DMS79 (cell line): ENCODE results near the gene ARHGAP42.
"Not testable (repeated sequence)": the region's sequence is repeated elsewhere in the genome, so short reads cannot be mapped to it uniquely, and the experiment has no call there.

ENCODE experiments used
- DNase-seq: peaks from one replicate; lab custom pipeline; 2025; lab: John Stamatoyannopoulos, UW

ARHGAP42 gene

DNA sequence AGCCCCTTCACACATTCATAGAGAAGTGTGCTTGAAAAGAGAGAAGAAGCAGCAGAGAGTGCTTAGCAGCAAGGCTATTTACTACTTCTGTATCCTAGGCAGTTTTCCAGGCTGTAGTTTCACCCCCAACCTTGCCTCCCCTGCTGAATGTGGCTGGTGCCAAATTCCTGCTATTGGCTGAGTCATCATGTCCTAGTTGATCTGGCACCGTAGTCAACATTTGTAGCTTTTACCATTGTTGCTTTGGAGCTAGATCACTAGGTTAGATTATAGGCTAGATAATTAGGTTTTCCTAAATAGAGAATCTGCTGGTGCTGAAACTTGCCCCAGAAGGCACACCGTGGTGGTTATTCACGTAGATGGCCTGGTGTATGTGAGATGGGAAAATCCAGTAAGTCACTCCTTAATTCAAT, 32.7 kb downstream of the ARHGAP42 start:
- DNase-seq, result no peak

DNA sequence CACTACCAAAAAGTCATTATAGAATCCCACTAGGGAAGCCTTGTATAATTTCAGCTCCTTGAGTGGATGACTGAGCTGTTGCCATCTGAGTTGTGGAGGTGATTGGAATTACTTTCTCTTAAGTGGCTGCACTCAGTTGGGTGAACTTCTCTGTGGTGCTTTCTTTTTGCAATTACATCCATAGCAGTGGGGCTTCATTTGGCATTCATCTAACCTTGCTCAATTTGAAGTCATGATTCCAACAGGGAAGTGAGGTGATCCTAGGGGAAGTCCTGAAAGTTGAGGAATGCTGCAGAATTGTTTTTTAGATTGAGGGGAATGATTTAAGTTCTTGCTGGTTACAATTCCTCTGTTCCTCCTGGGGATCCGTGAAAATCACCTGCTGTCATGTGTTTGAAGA, 39.6 kb downstream of the ARHGAP42 start:
- no peak for DNase-seq

DNA sequence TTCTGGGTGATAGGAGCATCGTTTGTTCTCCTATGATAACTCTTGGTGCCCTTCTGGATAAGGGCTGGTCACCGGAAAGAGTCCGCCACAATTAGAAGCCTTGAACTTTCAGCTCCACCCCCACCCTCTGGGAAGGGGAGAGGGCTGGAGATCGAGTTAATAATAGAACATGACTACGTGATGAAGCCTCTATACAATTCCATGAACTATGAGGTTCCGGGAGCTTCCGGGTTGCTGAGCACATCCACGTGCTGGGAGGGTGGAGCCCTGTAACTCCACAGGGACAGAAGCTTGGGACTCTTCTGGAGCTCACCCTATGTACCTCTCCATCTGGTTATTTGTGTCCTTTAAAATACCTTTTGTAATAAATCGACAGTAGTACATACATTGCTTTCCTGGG, 40.3 kb downstream of the ARHGAP42 start:
- no peak for DNase-seq

DNA sequence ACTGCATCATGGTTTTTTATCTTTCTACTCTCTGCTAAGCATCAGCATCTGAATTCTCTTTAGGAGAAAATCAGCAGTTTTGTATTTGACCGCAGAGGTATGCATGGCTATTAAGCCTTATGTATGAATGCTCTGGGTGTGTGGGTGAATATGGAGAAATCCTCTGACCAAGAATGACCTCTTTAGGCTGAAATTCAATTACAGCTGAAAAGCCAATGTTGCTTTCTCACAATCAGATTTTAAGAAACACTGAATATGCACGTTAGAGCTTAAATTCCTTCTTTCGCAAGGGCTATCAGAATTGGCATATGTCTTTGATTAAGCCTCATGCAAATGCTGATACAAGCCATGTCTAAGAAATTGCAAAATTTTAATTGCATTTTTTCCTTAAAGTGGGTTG, 43.2 kb downstream of the ARHGAP42 start:
- DNase-seq, result no peak

DNA sequence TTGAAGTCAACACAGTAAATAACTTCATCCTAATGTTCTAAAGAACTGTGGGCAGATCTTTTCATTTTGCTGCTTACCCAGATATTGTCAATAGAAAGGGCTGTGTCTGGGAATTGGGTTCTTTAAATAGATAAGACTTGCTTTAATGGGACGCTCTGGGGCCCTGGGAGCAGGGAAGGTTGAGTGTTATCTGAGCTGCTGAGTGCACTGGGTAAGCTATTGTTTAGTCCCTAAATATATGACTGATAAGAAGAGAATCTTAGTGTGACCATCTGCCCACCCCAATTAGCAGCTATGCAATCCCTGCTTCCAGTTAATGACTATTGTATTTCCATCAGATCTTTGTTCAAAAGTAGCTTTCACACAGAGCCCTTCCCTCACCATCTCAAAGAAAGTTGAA, 44.4 kb downstream of the ARHGAP42 start:
- DNase-seq, result no peak

DNA sequence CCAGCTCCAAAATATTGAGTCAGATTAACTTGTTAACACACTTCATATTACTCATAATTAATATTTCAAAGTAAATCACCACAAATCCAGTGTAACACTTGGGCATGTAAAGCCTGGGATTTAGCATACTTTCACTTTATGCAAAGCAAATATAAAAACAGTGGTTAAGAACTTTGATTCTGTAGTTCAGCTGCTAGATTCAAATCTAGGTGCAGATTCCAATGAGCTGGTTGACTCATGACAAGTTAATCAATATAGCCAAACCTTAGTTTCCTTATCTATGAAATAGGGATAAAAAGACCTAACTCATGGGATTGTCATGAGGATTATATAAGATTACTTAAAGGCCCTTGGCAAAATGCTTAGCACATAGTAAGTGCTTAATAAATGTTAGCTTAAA, 45.9 kb downstream of the ARHGAP42 start:
- no peak for DNase-seq

DNA sequence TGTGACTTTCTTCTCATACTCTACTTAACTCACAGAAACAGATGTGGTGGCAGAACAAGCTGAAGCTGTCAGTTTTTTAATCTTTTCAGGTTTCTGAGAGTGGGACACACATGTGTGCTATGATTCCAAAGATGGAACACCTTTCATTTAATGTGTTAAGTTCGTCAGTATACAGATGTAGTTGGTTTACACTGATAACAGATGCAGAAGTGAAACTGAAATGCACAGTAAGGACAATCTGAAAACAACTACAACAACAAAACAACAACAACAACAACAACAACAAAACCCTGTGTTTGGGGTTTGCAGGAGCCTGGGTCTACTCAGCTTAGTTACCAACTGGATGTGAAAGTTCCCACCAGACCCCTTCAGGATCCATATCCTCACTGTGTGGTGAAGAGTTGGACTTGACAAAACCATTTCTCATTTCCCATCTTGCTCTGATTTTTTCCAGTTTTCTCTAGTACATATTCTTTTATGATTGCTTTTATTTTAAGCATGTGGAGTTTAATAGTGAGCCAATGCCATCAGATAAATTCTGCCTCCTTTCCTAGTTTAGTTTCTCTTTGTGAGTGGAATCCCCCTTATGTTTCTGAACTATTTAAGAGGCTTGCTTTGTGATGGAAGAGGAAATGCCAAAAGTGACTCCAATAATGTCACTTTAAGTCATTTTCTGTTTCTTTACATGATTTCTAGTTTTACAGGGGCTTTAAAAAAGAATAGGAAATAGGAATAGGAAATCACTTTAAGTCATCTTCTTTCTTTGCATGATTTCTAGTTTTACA, 47.8 kb downstream of the ARHGAP42 start:
- DNase-seq, result no peak

DNA sequence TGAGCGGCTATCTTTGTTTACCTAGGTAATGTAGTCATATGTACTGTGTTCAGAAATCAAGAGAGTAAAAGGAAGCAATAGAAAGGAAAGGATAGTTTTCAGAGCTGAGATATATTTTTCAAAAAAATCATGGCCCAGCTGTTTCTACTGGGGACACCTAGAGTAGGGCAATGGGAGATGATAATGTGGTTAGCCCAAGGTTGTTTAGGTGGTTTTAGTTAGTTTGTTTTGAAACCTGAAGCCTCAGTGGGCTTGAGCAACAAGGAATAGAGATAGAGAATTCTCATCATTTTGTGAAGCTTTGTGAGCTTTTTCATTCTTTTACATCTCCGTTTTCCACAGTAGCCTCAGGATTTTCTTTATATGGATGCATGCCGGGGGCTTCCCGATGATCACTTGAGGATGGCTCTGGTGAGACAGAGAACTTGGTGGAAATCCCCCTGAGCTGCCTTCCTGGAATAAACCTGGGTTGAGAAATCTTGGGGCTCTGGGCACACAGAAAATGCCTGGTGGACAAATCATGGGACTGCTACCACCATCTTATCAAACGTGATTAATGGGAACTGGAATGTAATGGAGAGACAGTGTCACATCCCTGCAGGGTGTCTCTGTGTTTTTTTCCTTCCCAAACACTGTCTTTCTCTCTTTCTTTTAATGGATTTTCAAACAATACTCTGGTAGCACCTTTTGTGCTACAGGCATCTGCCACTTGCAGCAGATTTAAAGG, 49.0 kb downstream of the ARHGAP42 start:
- no peak for DNase-seq

DNA sequence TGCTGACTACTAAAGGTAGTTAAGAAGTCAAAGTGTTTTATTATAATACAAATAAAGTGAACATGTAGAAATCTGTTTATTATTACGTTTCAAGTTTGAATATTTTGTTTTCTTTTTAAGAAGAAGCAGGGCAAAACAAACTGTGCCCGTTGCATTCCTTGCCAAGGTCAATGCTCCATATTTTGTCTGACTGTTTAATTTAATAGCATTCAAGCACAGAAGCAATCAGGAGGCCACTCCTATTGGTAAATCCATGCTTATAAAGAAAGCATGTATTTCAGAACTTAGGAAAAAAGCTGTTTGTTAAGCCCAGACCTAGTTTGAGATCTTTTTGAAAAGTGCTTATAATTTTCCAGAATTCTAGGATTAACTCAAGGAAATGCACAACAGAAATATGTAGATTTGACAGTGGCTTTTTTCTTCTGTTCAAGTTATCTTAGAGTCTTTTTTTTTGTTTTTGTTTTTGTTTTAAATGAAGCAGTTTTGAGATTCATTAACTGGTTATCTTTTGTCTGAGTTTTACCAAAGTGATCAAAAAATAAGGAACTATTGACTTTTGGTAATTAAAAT, 51.7 kb downstream of the ARHGAP42 start:
- DNase-seq, result no peak

DNA sequence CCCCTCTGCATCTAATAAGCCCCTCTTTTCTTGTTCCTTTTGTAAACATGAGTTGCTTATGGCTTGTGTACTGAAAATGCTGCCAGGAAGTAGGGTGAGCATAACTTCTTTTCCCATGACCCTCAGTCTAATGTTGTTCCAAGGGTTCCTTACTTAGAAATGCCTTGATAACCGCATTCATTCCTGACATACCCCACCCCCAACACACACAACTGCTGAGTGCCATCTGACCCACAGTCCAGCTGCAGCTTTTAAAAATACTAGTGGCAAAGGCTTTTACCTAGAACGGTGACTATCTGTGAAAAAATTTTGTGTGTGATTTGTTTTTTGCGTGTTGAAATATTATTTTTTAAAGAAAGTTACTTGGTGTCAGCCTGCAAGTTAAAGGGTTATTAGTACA, 52.6 kb downstream of the ARHGAP42 start:
- DNase-seq, result no peak

DNA sequence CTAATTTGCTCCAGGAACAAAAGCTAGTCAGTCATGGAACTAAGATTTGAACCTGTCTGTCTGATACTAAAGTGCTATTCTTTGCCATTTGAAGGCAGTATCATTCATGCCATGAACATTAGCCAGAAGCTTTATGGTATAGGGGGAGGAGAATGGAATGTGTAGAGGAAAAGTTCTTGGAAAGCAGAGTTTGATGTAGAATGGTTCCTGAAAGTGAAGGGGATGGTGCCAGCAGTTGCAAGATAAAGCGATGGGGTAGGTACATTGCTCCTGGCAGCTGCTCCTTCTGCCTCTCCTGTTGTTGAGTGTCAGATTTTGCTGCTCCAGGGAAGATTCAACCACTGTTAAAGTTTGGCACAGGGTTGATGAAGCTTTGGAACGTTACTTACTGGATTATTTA, 53.4 kb downstream of the ARHGAP42 start:
- no peak for DNase-seq

DNA sequence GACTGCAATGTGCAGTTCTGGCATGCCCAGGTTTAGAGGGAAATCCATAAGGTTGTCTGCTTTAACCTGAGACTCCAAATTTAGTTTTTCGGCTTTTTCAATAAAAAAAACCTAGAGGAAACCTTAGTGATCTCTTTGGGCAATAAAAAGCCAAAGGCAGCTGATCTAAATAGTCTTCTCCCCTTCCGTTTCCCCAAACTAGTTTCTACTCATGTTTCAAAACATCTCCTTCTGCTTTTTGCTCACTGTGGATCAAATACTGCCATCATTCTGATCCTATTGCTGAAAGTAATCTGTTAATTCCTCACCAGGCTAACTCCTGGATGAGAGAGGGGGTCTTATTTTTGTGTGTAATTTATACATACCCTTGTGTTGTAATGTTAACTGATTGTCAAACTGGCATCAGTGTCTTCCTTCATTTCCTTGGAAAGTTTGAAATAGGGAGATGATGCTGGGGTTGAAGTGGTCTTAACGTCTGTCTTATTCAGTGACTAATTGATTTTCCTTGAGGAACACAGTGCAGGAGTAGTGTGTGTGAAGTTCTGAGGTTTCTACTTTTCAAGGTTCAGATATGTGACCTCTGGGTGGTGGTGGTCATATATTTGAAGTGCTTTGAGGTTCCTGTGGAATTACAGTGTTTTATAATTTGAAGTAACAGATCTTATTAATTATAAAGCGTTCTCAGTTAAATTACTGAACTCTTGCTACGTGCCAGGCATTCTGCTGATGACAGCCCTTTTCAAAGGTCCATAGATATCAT, 55.0 kb downstream of the ARHGAP42 start:
- DNase-seq, result no peak

DNA sequence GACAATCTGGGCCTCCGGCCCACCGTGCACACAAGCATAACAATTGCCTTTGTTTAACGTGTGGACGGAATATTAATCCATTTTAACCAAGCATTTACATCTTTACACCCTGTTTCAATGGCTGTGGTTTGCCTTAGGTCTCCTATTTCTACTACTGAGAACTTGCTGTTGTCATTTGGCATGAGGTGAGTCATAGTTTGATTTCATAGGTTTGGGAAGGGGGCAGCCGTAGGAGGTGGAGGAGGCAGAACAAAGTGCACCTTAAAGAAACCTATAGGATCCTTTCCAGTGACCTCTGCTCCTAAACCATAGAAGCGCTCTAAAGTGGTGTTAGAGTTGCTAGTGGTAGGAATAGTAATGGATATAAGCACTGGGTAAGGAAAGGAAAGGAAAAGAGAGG, 59.4 kb downstream of the ARHGAP42 start:
- no peak for DNase-seq

DNA sequence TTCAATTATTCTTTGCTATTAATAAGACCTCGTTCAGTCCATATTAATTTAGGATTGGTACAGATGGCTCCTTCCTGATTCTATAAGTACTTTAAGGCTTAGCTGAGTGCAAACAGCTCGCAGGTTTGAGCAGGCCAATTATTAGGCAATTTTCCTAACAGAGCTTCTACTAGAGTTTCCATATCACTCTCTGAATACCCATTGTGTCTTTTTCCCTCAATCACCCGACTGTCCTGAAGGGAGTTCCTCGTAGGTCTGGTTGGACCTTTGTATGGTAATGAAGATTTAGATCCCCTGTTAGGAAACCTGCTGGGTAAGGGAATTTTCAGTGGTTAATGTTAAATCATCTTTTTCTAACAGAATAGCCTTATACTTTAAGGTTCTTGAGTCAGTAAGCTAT, 61.1 kb downstream of the ARHGAP42 start:
- no peak for DNase-seq

DNA sequence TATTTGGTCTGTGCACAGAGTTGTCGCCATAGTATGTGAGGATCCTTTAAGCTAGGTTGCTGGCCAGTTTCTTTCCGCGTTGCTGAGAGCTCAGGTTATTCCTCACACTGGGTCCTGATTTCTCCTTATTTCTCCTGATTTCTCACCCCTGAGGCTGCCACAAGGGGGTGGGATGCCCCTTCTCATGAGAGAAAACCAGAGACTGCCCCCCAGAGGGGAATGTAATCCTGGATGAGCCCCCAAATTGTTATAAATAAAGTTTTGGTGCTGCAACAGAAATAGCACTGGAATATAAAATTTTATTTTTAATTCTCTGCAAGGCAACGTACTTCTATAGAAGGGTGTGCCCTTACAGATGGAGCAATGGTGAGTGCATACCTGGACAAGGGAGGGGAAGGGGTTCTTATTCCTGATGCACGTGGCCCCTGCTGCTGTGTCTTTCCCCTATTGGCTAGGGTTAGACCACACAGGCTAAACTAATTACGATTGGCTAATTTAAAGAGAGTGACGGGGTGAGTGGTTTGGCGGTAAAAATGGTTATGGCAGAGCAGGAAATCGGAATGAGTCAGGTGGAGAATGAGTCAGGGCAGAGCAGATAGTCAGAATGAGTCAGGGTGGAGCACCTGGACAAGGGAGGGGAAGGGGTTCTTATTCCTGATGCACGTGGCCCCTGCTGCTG, 62.9 kb downstream of the ARHGAP42 start:
- not testable (repeated sequence) for DNase-seq

DNA sequence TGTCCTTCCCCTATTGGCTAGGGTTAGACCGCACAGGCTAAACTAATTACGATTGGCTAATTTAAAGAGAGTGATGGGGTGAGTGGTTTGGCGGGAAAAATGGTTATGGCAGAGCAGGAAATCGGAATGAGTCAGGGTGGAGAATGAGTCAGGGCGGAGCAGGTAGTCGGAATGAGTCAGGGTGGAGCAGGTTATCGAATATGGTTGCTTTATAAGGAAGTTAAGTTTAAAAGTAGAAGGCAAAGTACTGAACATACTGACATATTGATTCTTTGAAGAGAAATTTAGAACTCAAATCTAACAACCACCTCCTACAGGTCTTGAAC, 63.4 kb downstream of the ARHGAP42 start:
- not testable (repeated sequence) for DNase-seq

DNA sequence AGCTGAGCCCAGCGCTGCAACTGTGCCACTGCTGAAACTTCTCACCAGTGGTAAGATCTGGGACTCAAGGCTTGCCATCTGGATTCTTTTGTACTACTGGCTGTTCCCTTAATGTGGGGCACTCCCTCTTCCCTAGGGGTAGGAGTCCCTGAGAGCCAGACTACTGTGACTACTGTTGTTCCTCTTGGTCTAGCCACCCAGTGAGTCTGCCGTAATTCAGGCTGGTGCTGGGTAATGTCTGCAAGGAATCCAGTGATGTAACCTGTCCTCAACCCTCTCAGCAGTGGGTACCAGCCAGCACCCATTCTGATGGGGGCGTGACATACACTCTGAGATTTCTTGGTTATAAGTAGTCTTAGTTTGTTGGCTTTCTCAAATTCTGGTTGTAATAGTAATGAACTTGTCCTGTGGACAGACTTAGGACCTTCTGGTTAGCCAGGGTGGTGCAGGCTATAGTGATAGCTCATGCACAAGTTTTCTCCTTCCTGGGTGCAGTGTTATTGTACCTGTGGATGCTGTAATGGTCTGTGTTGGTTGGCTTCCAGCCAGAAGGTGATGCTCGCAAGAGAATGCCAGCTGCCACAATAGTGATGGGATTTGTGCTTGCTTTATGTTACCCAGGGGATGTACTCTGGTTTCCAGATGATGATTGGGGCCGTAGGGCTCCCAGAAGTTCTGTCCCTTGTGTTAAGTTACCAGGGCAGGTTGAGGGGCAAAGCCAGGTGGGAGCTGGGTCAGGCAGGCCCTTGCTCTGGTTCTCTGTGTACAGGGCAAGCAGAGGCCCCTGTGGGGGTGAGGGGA, 65.5 kb downstream of the ARHGAP42 start:
- DNase-seq, result no peak

DNA sequence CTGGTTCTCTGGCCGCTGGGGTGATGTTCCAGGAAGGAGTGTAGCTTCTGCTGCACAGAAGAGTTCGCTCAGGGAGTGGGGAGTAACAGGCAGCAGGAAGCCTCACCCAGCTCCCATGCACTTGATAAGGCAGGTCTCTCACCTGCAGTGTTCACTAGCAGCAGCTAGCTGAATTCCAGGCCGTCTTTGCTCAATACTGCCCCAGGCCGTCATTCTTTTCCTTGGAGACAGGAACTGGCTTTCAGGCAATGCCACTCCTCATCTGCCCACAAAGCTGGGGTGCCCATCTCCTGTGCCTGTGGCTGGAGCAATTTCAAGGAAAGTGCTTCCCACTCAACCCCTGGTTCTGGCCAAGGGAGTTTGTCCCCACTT, 66.1 kb downstream of the ARHGAP42 start:
- DNase-seq, result no peak

DNA sequence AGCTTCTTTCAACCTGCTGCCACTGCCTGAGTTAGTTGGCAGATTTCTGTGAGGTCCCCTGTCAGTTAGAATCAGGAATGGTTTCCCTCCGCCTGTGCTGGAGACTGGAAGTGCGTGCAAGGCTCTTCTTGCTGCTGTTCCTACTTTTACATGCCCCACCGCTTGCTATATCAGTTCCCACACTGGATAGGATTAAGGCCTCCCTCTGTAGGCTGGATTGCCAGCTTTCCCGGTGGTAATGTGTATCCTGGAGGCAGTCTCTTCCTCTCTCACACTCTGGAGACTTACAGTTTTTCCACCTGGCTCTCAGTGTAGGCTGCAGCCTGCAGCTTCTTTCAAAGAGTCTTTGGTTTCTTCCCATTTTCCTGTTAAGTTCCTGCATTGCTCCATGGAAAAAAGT, 66.5 kb downstream of the ARHGAP42 start:
- DNase-seq, result no peak

DNA sequence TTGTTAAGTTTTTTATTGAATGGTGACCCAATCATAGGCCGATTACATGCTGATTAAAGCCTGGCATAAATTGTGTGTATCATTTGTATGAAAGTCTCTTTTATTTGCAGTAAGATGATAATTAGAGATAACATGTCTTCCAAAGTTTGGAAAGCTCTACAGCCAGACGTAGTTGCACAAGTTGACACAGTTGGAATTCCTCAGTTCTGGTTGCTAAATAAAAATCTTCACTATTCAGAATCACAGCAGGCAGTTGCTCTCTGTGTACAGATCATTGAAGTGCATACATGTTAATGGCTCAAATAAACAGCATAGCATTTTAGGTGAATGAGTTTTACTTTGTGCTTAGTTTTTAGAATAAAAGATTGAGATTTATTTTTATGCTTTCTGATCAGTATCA, 69.5 kb downstream of the ARHGAP42 start:
- DNase-seq, result no peak

DNA sequence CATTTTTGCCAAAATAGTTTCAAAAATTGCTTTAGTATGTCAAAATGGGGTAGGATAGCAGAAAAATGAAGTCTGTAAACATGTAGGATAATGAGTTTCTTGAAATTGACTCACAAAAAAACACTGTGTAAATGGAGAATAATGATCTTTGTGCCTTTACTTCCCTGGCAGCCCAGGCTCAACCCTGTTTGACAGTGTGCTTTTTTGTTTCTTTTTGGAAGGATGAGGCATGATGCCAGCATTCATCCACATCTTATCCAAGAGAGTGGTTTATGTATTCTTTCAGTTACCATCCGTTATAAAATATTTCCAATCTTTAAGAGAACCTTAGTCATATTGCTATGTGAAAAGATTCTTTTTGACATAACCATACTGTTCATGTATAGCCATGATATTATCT, 70.6 kb downstream of the ARHGAP42 start:
- no peak for DNase-seq
